MM.1S (cell line): ENCODE data around the gene OLFM2.

Experiments used
- DNase-seq: peaks from one replicate; pipeline ENCODE4 v3.0.0-alpha.2; 2015
- H2AFZ ChIP-seq: fragments of 300-600 bp; sonication (generic); 2 replicates; pipeline ENCODE4 v1.6.0; 2016; ENCODE audit warnings: antibody characterized with exemption, low read length
- H3F3A ChIP-seq: fragments of 300-600 bp; sonication (generic); 2 replicates; pipeline ENCODE4 v1.6.1; 2016; ENCODE audit warnings: mild to moderate bottlenecking, antibody characterized with exemption, low read length, moderate library complexity, mixed read lengths; ENCODE audit not compliant: insufficient read depth
- H3K27ac ChIP-seq: fragments of 300-600 bp; sonication (generic); 2 replicates; pipeline ENCODE4 v1.5.1; 2016; ENCODE audit warnings: mild to moderate bottlenecking, low read length
- H3K27me3 ChIP-seq: fragments of 300-600 bp; sonication (generic); replicated peaks from 2 replicates; pipeline ENCODE4 v1.6.0; 2016; ENCODE audit warnings: low read length; ENCODE audit not compliant: insufficient read depth
- H3K36me3 ChIP-seq: fragments of 300-600 bp; sonication (generic); replicated peaks from 2 replicates; pipeline ENCODE4 v1.6.1; 2016; ENCODE audit warnings: mild to moderate bottlenecking, low read length, mixed read lengths; ENCODE audit not compliant: insufficient read depth
- H3K4me1 ChIP-seq: fragments of 300-600 bp; sonication (generic); 2 replicates; pipeline ENCODE4 v1.6.1; 2016; ENCODE audit warnings: low read length, mixed read lengths
- H3K4me2 ChIP-seq: fragments of 300-600 bp; sonication (generic); 2 replicates; pipeline ENCODE4 v1.6.0; 2016; ENCODE audit warnings: low read depth, low read length
- H3K4me3 ChIP-seq: fragments of 300-600 bp; sonication (generic); 2 replicates; pipeline ENCODE4 v1.5.1; 2016; ENCODE audit warnings: low read length, mixed read lengths
- H3K79me2 ChIP-seq: fragments of 300-600 bp; sonication (generic); 2 replicates; pipeline ENCODE4 v1.6.1; 2016; ENCODE audit warnings: mixed run types, low read length, mixed read lengths
- H3K9ac ChIP-seq: fragments of 300-600 bp; sonication (generic); 2 replicates; pipeline ENCODE4 v1.6.1; 2016; ENCODE audit warnings: low read length, mixed read lengths
- H3K9me2 ChIP-seq: fragments of 300-600 bp; sonication (generic); replicated peaks from 2 replicates; pipeline ENCODE4 v1.6.1; 2016; ENCODE audit warnings: mild to moderate bottlenecking, low read length, mixed read lengths; ENCODE audit not compliant: insufficient read depth
- H3K9me3 ChIP-seq: fragments of 300-600 bp; sonication (generic); replicated peaks from 2 replicates; pipeline ENCODE4 v1.6.1; 2016; ENCODE audit warnings: mild to moderate bottlenecking, low read length, mixed read lengths; ENCODE audit not compliant: insufficient read depth
- H4K20me1 ChIP-seq: fragments of 300-600 bp; sonication (generic); 2 replicates; pipeline ENCODE4 v1.6.1; 2016; ENCODE audit warnings: mild to moderate bottlenecking, low read length, moderate library complexity, mixed read lengths; ENCODE audit not compliant: insufficient read depth
- CTCF ChIP-seq: fragments of 300-600 bp; sonication (generic); IDR thresholded peaks from 2 replicates; pipeline ENCODE4 v1.5.1; 2016; ENCODE audit warnings: antibody characterized with exemption, low read length, mixed read lengths
- EZH2 ChIP-seq: fragments of 300-600 bp; sonication (generic); optimal IDR thresholded peaks from 2 replicates; pipeline ENCODE3; 2017; ENCODE audit warnings: low read depth, mild to moderate bottlenecking, antibody characterized with exemption, low read length, mixed read lengths
- EZH2phosphoT487 ChIP-seq: fragments of 300-600 bp; sonication (generic); IDR thresholded peaks from 2 replicates; pipeline ENCODE4 v1.6.1; 2018; ENCODE audit warnings: antibody characterized with exemption, low read length

The OLFM2 gene

GRCh38 chr19:9966024-9966423 lies 29.7 kb upstream of the OLFM2 start:
- DNase-seq, result no peak
- Histone ChIP-seq H3K36me3 (no peaks in the 10 kb centered on the region), H3K9me2 (no peaks in the 10 kb centered on the region), H3K4me1 (no peaks in the 10 kb centered on the region), H3F3A (no peaks in the 10 kb centered on the region), H3K4me2 (no peak overlapping the region), H3K4me3 (no peak overlapping the region), H3K27ac (no peak overlapping the region), H3K9me3 (no peaks in the 10 kb centered on the region), H3K27me3 (peaks cover 61% of the 10 kb centered on the region), H4K20me1 (no peaks in the 10 kb centered on the region), H3K9ac (no peak overlapping the region), H3K79me2 (no peaks in the 10 kb centered on the region), H2AFZ (no peak overlapping the region)
- TF ChIP-seq EZH2phosphoT487, result no peak
- TF ChIP-seq CTCF, result no peak
- no peak for TF ChIP-seq EZH2

GRCh38 chr19:9962623-9963290 lies 26.4 kb upstream of the OLFM2 start:
- no peak overlapping the region for H3K9ac ChIP-seq
- no peak overlapping the region for H3K27ac ChIP-seq
- no peak overlapping the region for H3K4me2 ChIP-seq
- no peaks in the 10 kb centered on the region for H3K79me2 ChIP-seq
- H4K20me1 ChIP-seq, result no peaks in the 10 kb centered on the region
- no peak for DNase-seq
- no peaks in the 10 kb centered on the region for H3K36me3 ChIP-seq
- H2AFZ ChIP-seq, result no peak overlapping the region
- H3K9me3 ChIP-seq, result no peaks in the 10 kb centered on the region
- H3K27me3 ChIP-seq, result peaks cover 79% of the 10 kb centered on the region
- H3K4me3 ChIP-seq, result no peak overlapping the region
- H3K9me2 ChIP-seq, result no peaks in the 10 kb centered on the region
- H3F3A ChIP-seq, result no peaks in the 10 kb centered on the region
- H3K4me1 ChIP-seq, result no peaks in the 10 kb centered on the region
- TF ChIP-seq EZH2phosphoT487, result no peak
- no peak for TF ChIP-seq EZH2
- no peak for TF ChIP-seq CTCF

GRCh38 chr19:9961103-9961502 lies 24.8 kb upstream of the OLFM2 start:
- TF ChIP-seq CTCF (no peak), EZH2phosphoT487 (no peak), EZH2 (no peak)
- H2AFZ ChIP-seq, result no peak overlapping the region
- no peak overlapping the region for H3K4me3 ChIP-seq

More at GRCh38 chr19:9961103-9961502, 24.8 kb upstream of the OLFM2 start:
- Histone ChIP-seq H3K79me2 (no peaks in the 10 kb centered on the region), H3K4me1 (no peaks in the 10 kb centered on the region), H4K20me1 (no peaks in the 10 kb centered on the region), H3K36me3 (no peaks in the 10 kb centered on the region), H3K27me3 (peaks cover 67% of the 10 kb centered on the region), H3K9me3 (no peaks in the 10 kb centered on the region), H3K9ac (no peak overlapping the region), H3F3A (no peaks in the 10 kb centered on the region), H3K9me2 (no peaks in the 10 kb centered on the region), H3K27ac (no peak overlapping the region), H3K4me2 (no peak overlapping the region)
- no peak for DNase-seq
